OCI-LY7 (cell line): Measurements from ENCODE around the gene GGA1. TPM values are rescaled to one million over a fixed set of nuclear protein-coding genes. Genes with fewer than 3 reads are reported as not detected.
A peak's percentile ranks its signal among the peaks of the same experiment; 100 is the strongest.

Experiments used
- BruUV-seq: library from RNA; stranded (reverse); fragments of 400-500 nt; replicated peaks from 2 replicates; lab custom pipeline; 2021; lab: Mats Ljungman, UMichigan
- CTCF ChIA-PET: fragments of 300-600 bp; sonication (Branson Sonifier 250); formaldehyde crosslinking; loops from one replicate; lab custom pipeline; 2022; ENCODE audit warnings: antibody characterized with exemption; ENCODE audit not compliant: unreplicated experiment; lab: Charles Lee
- POLR2A ChIA-PET: fragments of 300-600 bp; sonication (Branson Sonifier 250); formaldehyde crosslinking; loops from one replicate; lab custom pipeline; 2022; ENCODE audit warnings: antibody characterized with exemption; lab: Charles Lee
- DNase-seq: peaks from one replicate; pipeline ENCODE4 v3.0.0-alpha.2; 2015; ENCODE audit warnings: low spot score
- H2AFZ ChIP-seq: fragments of 200-600 bp; sonication (generic), shearing (Covaris generic); 2 replicates; pipeline ENCODE4 v1.6.1; 2014; ENCODE audit warnings: mild to moderate bottlenecking, antibody characterized with exemption, low read length, moderate library complexity
- H3K27ac ChIP-seq: fragments of 200-600 bp; sonication (generic); 2 replicates; pipeline ENCODE4 v1.5.1; 2014; ENCODE audit warnings: mixed run types, low read depth, mild to moderate bottlenecking, moderate library complexity, low read length, inconsistent platforms; ENCODE audit not compliant: poor library complexity, severe bottlenecking
- H3K36me3 ChIP-seq: fragments of 200-600 bp; sonication (generic); 2 replicates; pipeline ENCODE4 v1.6.1; 2014; ENCODE audit warnings: mild to moderate bottlenecking, antibody characterized with exemption, low read length, moderate library complexity, mixed read lengths; ENCODE audit not compliant: insufficient read depth
- H3K4me1 ChIP-seq: fragments of 200-600 bp; sonication (generic); 2 replicates; pipeline ENCODE4 v1.5.1; 2014; ENCODE audit warnings: mild to moderate bottlenecking, low read length; ENCODE audit not compliant: insufficient read depth, poor library complexity, severe bottlenecking
- H3K4me2 ChIP-seq: fragments of 200-600 bp; sonication (generic); 2 replicates; pipeline ENCODE4 v1.6.1; 2014; ENCODE audit warnings: mild to moderate bottlenecking, low read length
- H3K4me3 ChIP-seq: fragments of 200-600 bp; sonication (generic); 2 replicates; pipeline ENCODE4 v1.5.1; 2014; ENCODE audit warnings: mild to moderate bottlenecking, low read depth, low read length; ENCODE audit not compliant: poor library complexity, severe bottlenecking
- H3K79me2 ChIP-seq: fragments of 200-600 bp; sonication (generic); 2 replicates; pipeline ENCODE4 v1.6.1; 2016; ENCODE audit warnings: low read depth, mild to moderate bottlenecking, low read length, moderate library complexity, mixed read lengths; ENCODE audit not compliant: insufficient read depth
- H3K9me2 ChIP-seq: fragments of 200-600 bp; sonication (generic); 2 replicates; pipeline ENCODE4 v1.6.1; 2016; ENCODE audit warnings: mild to moderate bottlenecking, low read length, mixed read lengths; ENCODE audit not compliant: insufficient read depth
- H3K9me3 ChIP-seq: fragments of 200-600 bp; sonication (generic); 2 replicates; pipeline ENCODE4 v1.6.1; 2014; ENCODE audit warnings: mild to moderate bottlenecking, mixed run types, low read length, mixed read lengths
- H4K20me1 ChIP-seq: fragments of 200-600 bp; sonication (generic); 2 replicates; pipeline ENCODE4 v1.6.1; 2014; ENCODE audit warnings: mild to moderate bottlenecking, antibody characterized with exemption, low read length, moderate library complexity, mixed read lengths; ENCODE audit not compliant: insufficient read depth
- EZH2phosphoT487 ChIP-seq: fragments of 200-600 bp; sonication (generic); IDR thresholded peaks from 2 replicates; pipeline ENCODE4 v1.6.1; 2018; ENCODE audit warnings: low read depth, borderline replicate concordance, mild to moderate bottlenecking, mixed run types, antibody characterized with exemption, low read length, moderate library complexity, mixed read lengths
- intact Hi-C: fragments of 100-400 bp; cut with micrococcal nuclease; formaldehyde crosslinking; loops from one replicate; pipeline ENCODE4 v1.10.0; 2022; ENCODE audit not compliant: unreplicated experiment
- total RNA-seq, 2 experiments: library from RNA; depleted of rRNA in 1 of 2; stranded (reverse); fragments of >200 nt in 1 of 2; shearing (Covaris generic) in 1 of 2; gene quantifications; 2 replicates each; pipeline ENCODE4 v1.2.3, GENCODE V29; 2014 to 2022
- TF ChIP-seq, protein P1 (sequence below): fragments of 200-600 bp; sonication (generic); conservative IDR thresholded peaks from 2 replicates; pipeline ENCODE4 v1.5.1; 2014; ENCODE audit warnings: mild to moderate bottlenecking, antibody characterized with exemption, low read length, moderate library complexity, mixed read lengths

GGA1 gene
- total RNA-seq, 2 experiments from 2014 or later = 127 to 172 TPM

- peaks cover 86% of the 10 kb centered on the region for H3K36me3 ChIP-seq
These were observed 9.5 kb downstream of the GGA1 start for GRCh38 chr22:37618072-37618656.

DNA sequence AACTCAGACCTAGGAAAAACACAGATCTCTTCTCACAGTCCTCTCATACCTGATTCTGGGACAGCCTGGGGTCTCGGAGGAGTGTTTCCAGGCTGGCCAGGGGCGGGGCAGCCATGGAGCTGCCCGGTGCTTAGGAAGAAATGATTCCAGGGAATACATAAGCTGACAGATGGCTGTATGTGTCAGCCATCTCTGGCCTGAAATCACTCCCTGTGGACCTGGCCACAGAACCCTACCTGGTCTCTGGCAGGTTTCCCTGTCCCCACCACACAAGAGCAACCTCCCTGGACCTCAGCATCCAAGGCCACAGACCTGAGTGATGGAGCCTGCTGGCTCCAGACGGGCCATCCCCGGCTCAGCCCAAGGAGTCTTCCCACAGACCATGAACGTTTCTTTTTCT is 10.0 kb downstream of the GGA1 start:
- no peaks in the 10 kb centered on the region for H4K20me1 ChIP-seq
- H3K36me3 ChIP-seq = peaks cover 87% of the 10 kb centered on the region
- ChIA-PET CTCF (interaction anchor here (0.6 to 1.3 kb wide), 5 partner anchors 9 to 726 kb away, joined by 3 to 7 read pairs (median 6); partner anchors contain the start of gene RAC2), POLR2A (interaction anchor here (0.7 to 2.8 kb wide), 5 partner anchors 8 to 59 kb away, joined by 3 to 25 read pairs (median 4); partner anchors contain the start of genes GGA1 and PDXP)
- H3K4me3 ChIP-seq = peak overlapping the region; percentile 20
- no peaks in the 10 kb centered on the region for H3K9me2 ChIP-seq
- peak overlapping the region; percentile 64 for H3K4me2 ChIP-seq
- TF ChIP-seq, protein P1, sequence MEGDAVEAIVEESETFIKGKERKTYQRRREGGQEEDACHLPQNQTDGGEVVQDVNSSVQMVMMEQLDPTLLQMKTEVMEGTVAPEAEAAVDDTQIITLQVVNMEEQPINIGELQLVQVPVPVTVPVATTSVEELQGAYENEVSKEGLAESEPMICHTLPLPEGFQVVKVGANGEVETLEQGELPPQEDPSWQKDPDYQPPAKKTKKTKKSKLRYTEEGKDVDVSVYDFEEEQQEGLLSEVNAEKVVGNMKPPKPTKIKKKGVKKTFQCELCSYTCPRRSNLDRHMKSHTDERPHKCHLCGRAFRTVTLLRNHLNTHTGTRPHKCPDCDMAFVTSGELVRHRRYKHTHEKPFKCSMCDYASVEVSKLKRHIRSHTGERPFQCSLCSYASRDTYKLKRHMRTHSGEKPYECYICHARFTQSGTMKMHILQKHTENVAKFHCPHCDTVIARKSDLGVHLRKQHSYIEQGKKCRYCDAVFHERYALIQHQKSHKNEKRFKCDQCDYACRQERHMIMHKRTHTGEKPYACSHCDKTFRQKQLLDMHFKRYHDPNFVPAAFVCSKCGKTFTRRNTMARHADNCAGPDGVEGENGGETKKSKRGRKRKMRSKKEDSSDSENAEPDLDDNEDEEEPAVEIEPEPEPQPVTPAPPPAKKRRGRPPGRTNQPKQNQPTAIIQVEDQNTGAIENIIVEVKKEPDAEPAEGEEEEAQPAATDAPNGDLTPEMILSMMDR = no peak
- no peak for TF ChIP-seq EZH2phosphoT487
- intact Hi-C loops = no loop called here
- H3K79me2 ChIP-seq = no peaks in the 10 kb centered on the region
- no peak for DNase-seq
- H2AFZ ChIP-seq = no peak overlapping the region
- no peaks in the 10 kb centered on the region for H3K9me3 ChIP-seq
- peaks cover 30% of the 10 kb centered on the region for H3K4me1 ChIP-seq
- BruUV-seq = no TSS peak
- H3K27ac ChIP-seq = peak overlapping the region; percentile 85

More at GRCh38 chr22:37618072-37618656, 9.5 kb downstream of the GGA1 start:
- peak overlapping the region; percentile 64 for H3K4me2 ChIP-seq
- no peak overlapping the region for H2AFZ ChIP-seq
- no peaks in the 10 kb centered on the region for H3K9me3 ChIP-seq
- no peaks in the 10 kb centered on the region for H4K20me1 ChIP-seq
- TF ChIP-seq, protein P1 = no peak
- TF ChIP-seq EZH2phosphoT487 = no peak
- intact Hi-C loops = no loop called here
- H3K9me2 ChIP-seq = no peaks in the 10 kb centered on the region
- no TSS peak for BruUV-seq
- ChIA-PET CTCF (interaction anchor here (0.6 to 1.3 kb wide), 5 partner anchors 9 to 727 kb away, joined by 3 to 7 read pairs (median 6); partner anchors contain the start of gene RAC2), POLR2A (interaction anchor here (0.7 to 2.8 kb wide), 5 partner anchors 9 to 60 kb away, joined by 3 to 25 read pairs (median 4); partner anchors contain the start of genes GGA1 and PDXP)
- H3K4me1 ChIP-seq = peaks cover 25% of the 10 kb centered on the region
- H3K4me3 ChIP-seq = peak overlapping the region; percentile 20
- H3K79me2 ChIP-seq = no peaks in the 10 kb centered on the region
- peak; percentile 88 for DNase-seq
- H3K27ac ChIP-seq = peak overlapping the region; percentile 85

GRCh38 chr22:37619991-37620390 is 11.4 kb downstream of the GGA1 start:
- Histone ChIP-seq H3K4me1 (peaks cover 34% of the 10 kb centered on the region), H3K36me3 (peaks cover 86% of the 10 kb centered on the region), H3K27ac (no peak overlapping the region), H3K4me3 (no peak overlapping the region), H3K9me3 (no peaks in the 10 kb centered on the region), H3K79me2 (no peaks in the 10 kb centered on the region), H2AFZ (no peak overlapping the region), H3K4me2 (no peak overlapping the region), H3K9me2 (no peaks in the 10 kb centered on the region), H4K20me1 (no peaks in the 10 kb centered on the region)
- TF ChIP-seq, protein P1 = no peak
- TF ChIP-seq EZH2phosphoT487 = no peak
- BruUV-seq = no TSS peak
- CTCF ChIA-PET = interaction anchor here (0.6 kb wide), 1 partner anchor 12 kb away, joined by 3 read pairs; no protein-coding TSS in a partner anchor
- POLR2A ChIA-PET = no interaction called here
- DNase-seq = no peak
- intact Hi-C loops = no loop called here
